GM18909 (cell line): ENCODE data around the gene SEPHS2.

Experiments used
- ATAC-seq: cut with Tn5 transposase; IDR thresholded peaks from one replicate; pipeline ENCODE4 v1.9.1; 2021; ENCODE audit warnings: mild to moderate bottlenecking; ENCODE audit not compliant: unreplicated experiment, poor library complexity

Gene SEPHS2

GRCh38 chr16:30434852-30435251 is 10.8 kb downstream of the SEPHS2 start:
- no peak for ATAC-seq

- ATAC-seq = peak; percentile 10
Measured at GRCh38 chr16:30430428-30430970, 15.2 kb downstream of the SEPHS2 start.

- peak; percentile 95 for ATAC-seq
Measured at GRCh38 chr16:30429678-30430427, 15.8 kb downstream of the SEPHS2 start, which contains the start of gene DCTPP1. DCTPP1 (minus strand) TSS chr16:30430030; CDS start chr16:30429980, 50 bp downstream.

GRCh38 chr16:30429418-30429677 is 16.3 kb downstream of the SEPHS2 start:
- peak; percentile 3 for ATAC-seq

- ATAC-seq = no peak
Measured at GRCh38 chr16:30428055-30428454, 17.6 kb downstream of the SEPHS2 start.

- no peak for ATAC-seq
Measured at GRCh38 chr16:30421010-30421409, 24.7 kb downstream of the SEPHS2 start.

- no peak for ATAC-seq
Measured at GRCh38 chr16:30418350-30419181, 27.1 kb downstream of the SEPHS2 start.

- ATAC-seq = peak; percentile 81
Measured at GRCh38 chr16:30417529-30418349, 27.9 kb downstream of the SEPHS2 start.

GRCh38 chr16:30416624-30417528 is 28.8 kb downstream of the SEPHS2 start:
- ATAC-seq = no peak

- no peak for ATAC-seq
Measured at GRCh38 chr16:30416047-30416603, 29.5 kb downstream of the SEPHS2 start.

GRCh38 chr16:30414159-30414558 is 31.5 kb downstream of the SEPHS2 start:
- no peak for ATAC-seq

- ATAC-seq = no peak
Measured at GRCh38 chr16:30413112-30413806, 32.4 kb downstream of the SEPHS2 start.

- ATAC-seq = peak; percentile 42
Measured at GRCh38 chr16:30409125-30410060, 36.3 kb downstream of the SEPHS2 start.

GRCh38 chr16:30407804-30408534 is 37.7 kb downstream of the SEPHS2 start:
- no peak for ATAC-seq

- peak; percentile 78 for ATAC-seq
Measured at GRCh38 chr16:30407102-30407803, 38.4 kb downstream of the SEPHS2 start, which contains the start of gene ZNF771. ZNF771 (plus strand) TSS chr16:30407606; CDS start chr16:30408054, 448 bp downstream.

- peak; percentile 8 for ATAC-seq
Measured at GRCh38 chr16:30406795-30407101, 38.9 kb downstream of the SEPHS2 start.
